ENCODE measurements around the gene SSBP1.

Gene SSBP1

GRCh38 chr7:141701489-141702046 lies 36.6 kb upstream of the SSBP1 start:
- H3K27me3 ChIP-seq (ENCODE audit: insufficient read depth, low read length), result no peaks in the 10 kb centered on the region
- no peaks in the 10 kb centered on the region for H3K36me3 ChIP-seq (ENCODE audit: insufficient read depth, low read length)
- no peak overlapping the region for H2AFZ ChIP-seq (ENCODE audit: low read depth, low read length)
- H3K4me3 ChIP-seq (ENCODE audit: low read length), result peak overlapping the region; percentile 96
- peaks cover 21% of the 10 kb centered on the region for H3K4me1 ChIP-seq (ENCODE audit: insufficient read depth, low read length)
- no peaks in the 10 kb centered on the region for H3K9me3 ChIP-seq (ENCODE audit: low read length)

DNA sequence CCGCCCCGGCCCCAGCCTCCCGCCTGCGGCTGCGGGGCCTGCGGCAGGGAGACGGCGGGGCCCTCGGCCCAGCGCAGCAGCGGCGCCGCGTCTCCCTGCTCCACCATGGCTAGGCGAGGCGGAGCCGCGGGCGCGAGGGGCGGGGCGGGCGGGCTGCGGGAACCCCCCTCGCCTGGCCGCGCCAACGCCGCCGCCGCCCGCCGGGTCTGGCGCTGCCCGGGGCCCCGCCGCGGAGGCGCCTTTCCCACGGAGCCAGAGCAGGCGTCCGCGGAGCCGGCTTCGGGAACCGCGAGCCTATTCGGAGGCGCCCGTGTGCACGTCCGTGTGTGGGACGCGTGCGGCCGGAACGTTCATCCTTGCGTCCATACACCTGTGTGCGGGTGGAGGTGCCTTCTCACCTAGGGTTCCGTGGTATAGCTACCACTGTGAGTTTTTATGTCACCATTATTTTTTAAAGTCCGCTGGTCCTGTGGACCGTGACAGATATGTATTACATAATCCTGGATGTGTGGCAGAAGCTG lies 36.1 kb upstream of the SSBP1 start, which contains the start of gene DENND11:
DENND11 (minus strand) TSS at position 120 of the 521 bp plus-strand sequence; CDS start at position 107, 13 bp downstream.
- no peaks in the 10 kb centered on the region for H3K36me3 ChIP-seq (ENCODE audit: insufficient read depth, low read length)
- H2AFZ ChIP-seq (ENCODE audit: low read depth, low read length), result peak within 1 kb of the TSS; percentile 94
- H3K27me3 ChIP-seq (ENCODE audit: insufficient read depth, low read length), result no peaks in the 10 kb centered on the region
- peak within 1 kb of the TSS; percentile 96 for H3K4me3 ChIP-seq (ENCODE audit: low read length)
- peaks cover 21% of the 10 kb centered on the region for H3K4me1 ChIP-seq (ENCODE audit: insufficient read depth, low read length)
- H3K9me3 ChIP-seq (ENCODE audit: low read length), result no peaks in the 10 kb centered on the region

GRCh38 chr7:141702892-141703291 lies 35.3 kb upstream of the SSBP1 start:
- Histone ChIP-seq H3K36me3 (ENCODE audit: insufficient read depth, low read length) (no peaks in the 10 kb centered on the region), H3K4me1 (ENCODE audit: insufficient read depth, low read length) (peaks cover 21% of the 10 kb centered on the region), H2AFZ (ENCODE audit: low read depth, low read length) (no peak overlapping the region), H3K27me3 (ENCODE audit: insufficient read depth, low read length) (no peaks in the 10 kb centered on the region), H3K4me3 (ENCODE audit: low read length) (peak overlapping the region; percentile 96), H3K9me3 (ENCODE audit: low read length) (no peaks in the 10 kb centered on the region)

- Histone ChIP-seq H3K9me3 (ENCODE audit: low read length) (no peaks in the 10 kb centered on the region), H3K4me1 (ENCODE audit: insufficient read depth, low read length) (peaks cover 21% of the 10 kb centered on the region), H3K36me3 (ENCODE audit: insufficient read depth, low read length) (no peaks in the 10 kb centered on the region), H3K4me3 (ENCODE audit: low read length) (no peak overlapping the region), H2AFZ (ENCODE audit: low read depth, low read length) (no peak overlapping the region), H3K27me3 (ENCODE audit: insufficient read depth, low read length) (no peaks in the 10 kb centered on the region)
Measured at GRCh38 chr7:141704112-141704511, 34.0 kb upstream of the SSBP1 start.

DNA sequence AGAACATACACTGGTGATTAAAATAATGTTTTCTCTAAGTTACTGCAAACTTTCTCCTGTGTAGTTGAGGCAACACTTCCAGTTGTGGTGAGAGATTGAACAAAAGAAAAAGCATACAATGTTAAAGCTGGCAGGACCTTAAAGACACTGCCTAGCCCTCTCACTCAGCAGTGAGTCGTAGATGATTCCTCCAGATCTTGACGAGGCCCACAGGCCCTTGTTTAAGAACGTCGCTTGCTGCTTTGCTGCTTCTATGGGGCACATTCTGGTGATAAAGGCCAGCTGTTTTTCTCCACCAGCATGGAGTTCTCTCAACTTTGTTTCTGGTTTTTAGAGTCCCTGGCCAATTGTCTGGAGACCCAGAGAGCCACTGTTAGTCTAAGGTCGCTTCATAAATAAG lies 33.4 kb upstream of the SSBP1 start:
- Histone ChIP-seq H3K9me3 (ENCODE audit: low read length) (no peaks in the 10 kb centered on the region), H3K4me1 (ENCODE audit: insufficient read depth, low read length) (peaks cover 21% of the 10 kb centered on the region), H2AFZ (ENCODE audit: low read depth, low read length) (no peak overlapping the region), H3K36me3 (ENCODE audit: insufficient read depth, low read length) (no peaks in the 10 kb centered on the region), H3K4me3 (ENCODE audit: low read length) (no peak overlapping the region), H3K27me3 (ENCODE audit: insufficient read depth, low read length) (no peaks in the 10 kb centered on the region)

DNA sequence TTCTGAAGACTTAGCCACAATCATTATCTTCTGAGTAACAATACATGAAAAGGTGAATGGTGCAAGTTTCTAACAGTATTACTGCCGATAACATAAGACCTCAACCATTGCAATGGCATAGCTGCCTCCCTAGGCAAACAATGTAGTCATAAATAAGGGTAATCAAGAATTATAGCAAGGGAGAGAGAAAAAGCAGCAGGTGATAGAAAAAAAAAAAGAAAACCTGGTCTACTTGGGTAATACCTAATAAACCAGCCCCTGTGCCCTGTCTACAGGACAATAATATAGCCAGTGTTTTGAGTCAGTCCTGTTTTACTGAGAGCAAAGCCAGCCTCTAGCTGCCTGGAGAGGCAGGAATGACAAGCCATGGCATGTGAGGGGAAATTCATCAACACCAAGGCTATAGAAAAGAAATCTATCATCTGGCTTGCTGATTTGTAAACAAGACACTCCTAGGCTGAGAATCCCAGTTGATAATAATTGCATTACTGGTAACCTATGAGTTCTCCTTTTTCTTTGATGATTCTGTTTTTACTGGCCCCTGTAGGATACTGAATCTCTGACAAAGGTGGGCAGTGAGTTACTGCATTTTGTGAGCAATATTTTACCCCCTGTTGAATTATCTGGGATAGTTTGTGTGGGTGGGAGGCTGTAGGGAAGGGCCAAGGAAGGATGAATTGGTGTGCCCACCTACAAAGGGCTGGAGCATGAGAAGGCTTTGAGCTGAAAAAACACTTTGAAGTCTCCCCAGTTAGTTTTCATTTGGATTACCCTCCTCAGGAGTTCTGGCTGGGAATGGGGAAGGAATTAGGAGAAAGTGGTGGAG lies 31.7 kb upstream of the SSBP1 start:
- Histone ChIP-seq H3K36me3 (ENCODE audit: insufficient read depth, low read length) (no peaks in the 10 kb centered on the region), H3K4me3 (ENCODE audit: low read length) (no peak overlapping the region), H3K4me1 (ENCODE audit: insufficient read depth, low read length) (peaks cover 7% of the 10 kb centered on the region), H2AFZ (ENCODE audit: low read depth, low read length) (no peak overlapping the region), H3K9me3 (ENCODE audit: low read length) (no peaks in the 10 kb centered on the region), H3K27me3 (ENCODE audit: insufficient read depth, low read length) (no peaks in the 10 kb centered on the region)

GRCh38 chr7:141708351-141708750 lies 29.8 kb upstream of the SSBP1 start, which contains the start of gene WEE2:
Gene WEE2 (plus strand): TSS chr7:141708353. CDS start chr7:141708759, 406 bp downstream.
- no peaks in the 10 kb centered on the region for H3K4me1 ChIP-seq (ENCODE audit: insufficient read depth, low read length)
- H3K4me3 ChIP-seq (ENCODE audit: low read length), result no peak within 1 kb of the TSS
- H3K9me3 ChIP-seq (ENCODE audit: low read length), result no peaks in the 10 kb centered on the region
- H3K27me3 ChIP-seq (ENCODE audit: insufficient read depth, low read length), result no peaks in the 10 kb centered on the region
- H2AFZ ChIP-seq (ENCODE audit: low read depth, low read length), result no peak within 1 kb of the TSS
- no peaks in the 10 kb centered on the region for H3K36me3 ChIP-seq (ENCODE audit: insufficient read depth, low read length)

DNA sequence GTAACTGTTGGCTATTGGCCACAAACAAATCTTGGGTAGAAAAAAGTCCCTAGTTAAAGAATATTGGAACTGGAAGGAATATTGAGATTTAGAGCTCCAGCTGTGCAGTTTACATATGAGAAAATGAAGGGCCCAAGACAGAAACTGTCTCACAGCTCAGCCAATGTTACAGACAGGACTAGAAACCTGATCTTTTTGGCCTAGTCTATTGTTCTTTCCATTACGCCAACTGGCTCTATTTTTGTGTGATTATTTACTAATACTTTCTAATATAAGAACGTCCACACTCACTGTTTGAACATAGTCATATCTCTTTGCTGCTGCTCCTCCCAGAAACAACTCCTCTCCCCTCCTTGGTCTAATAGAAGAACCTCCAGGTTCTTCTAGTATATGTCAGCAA lies 28.8 kb upstream of the SSBP1 start:
- Histone ChIP-seq H3K4me3 (ENCODE audit: low read length) (no peak overlapping the region), H3K9me3 (ENCODE audit: low read length) (no peaks in the 10 kb centered on the region), H3K36me3 (ENCODE audit: insufficient read depth, low read length) (no peaks in the 10 kb centered on the region), H3K27me3 (ENCODE audit: insufficient read depth, low read length) (no peaks in the 10 kb centered on the region), H3K4me1 (ENCODE audit: insufficient read depth, low read length) (no peaks in the 10 kb centered on the region), H2AFZ (ENCODE audit: low read depth, low read length) (no peak overlapping the region)

- Histone ChIP-seq H3K4me1 (ENCODE audit: insufficient read depth, low read length) (no peaks in the 10 kb centered on the region), H3K36me3 (ENCODE audit: insufficient read depth, low read length) (no peaks in the 10 kb centered on the region), H3K4me3 (ENCODE audit: low read length) (no peak overlapping the region), H3K9me3 (ENCODE audit: low read length) (no peaks in the 10 kb centered on the region), H2AFZ (ENCODE audit: low read depth, low read length) (no peak overlapping the region), H3K27me3 (ENCODE audit: insufficient read depth, low read length) (no peaks in the 10 kb centered on the region)
Measured at GRCh38 chr7:141709749-141710148, 28.4 kb upstream of the SSBP1 start.

DNA sequence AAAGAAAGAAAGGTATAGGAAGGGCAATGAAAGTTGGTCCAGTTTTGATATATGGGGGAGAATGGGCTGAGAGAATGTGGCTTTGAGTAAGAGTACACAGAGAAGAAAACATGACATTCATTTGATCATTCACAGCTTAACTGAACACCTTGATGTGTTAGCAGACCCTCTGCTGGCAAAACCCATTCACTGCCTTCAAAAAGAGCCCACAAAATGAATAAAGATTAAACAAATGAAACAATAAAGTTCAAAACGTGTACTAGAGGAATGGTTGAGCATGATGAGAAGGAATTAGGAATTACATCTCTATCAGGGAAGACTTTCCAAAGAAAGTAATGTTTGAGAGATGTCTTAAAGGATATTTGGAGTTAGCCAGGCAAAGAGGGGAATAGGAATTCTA lies 27.9 kb upstream of the SSBP1 start:
- H3K4me1 ChIP-seq (ENCODE audit: insufficient read depth, low read length), result no peaks in the 10 kb centered on the region
- H3K4me3 ChIP-seq (ENCODE audit: low read length), result no peak overlapping the region
- no peaks in the 10 kb centered on the region for H3K36me3 ChIP-seq (ENCODE audit: insufficient read depth, low read length)
- no peaks in the 10 kb centered on the region for H3K27me3 ChIP-seq (ENCODE audit: insufficient read depth, low read length)
- no peak overlapping the region for H2AFZ ChIP-seq (ENCODE audit: low read depth, low read length)
- no peaks in the 10 kb centered on the region for H3K9me3 ChIP-seq (ENCODE audit: low read length)

DNA sequence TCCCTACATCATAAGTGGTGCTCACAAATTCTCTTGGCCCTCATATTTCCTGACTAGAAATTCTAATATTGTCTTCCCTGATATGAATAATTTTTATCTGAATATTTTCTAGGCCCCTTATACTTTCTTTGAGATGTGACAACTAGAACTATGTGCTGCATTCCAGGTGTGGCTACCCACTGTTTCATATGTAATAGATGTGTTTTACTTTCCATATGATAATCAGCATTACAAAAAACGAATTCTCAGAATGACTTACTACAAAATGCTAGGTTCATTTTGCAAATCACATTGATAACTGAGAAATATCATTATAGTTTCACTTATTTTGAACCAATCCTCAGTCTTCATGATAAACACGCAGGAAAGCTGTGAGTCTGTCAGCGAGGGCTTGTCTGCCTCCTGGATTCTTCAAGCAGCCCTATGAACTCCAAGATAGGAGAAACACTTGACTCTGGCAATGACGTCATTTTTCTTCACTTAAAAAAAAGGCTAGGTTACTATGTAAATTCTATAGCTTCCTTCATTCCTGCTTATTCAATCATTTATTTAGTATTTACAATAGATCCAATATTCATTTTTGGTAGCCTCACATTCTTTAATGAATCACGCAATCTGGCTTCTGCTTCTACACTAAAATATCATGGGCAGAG lies 25.4 kb upstream of the SSBP1 start:
- no peaks in the 10 kb centered on the region for H3K36me3 ChIP-seq (ENCODE audit: insufficient read depth, low read length)
- no peak overlapping the region for H2AFZ ChIP-seq (ENCODE audit: low read depth, low read length)
- H3K27me3 ChIP-seq (ENCODE audit: insufficient read depth, low read length), result no peaks in the 10 kb centered on the region
- no peaks in the 10 kb centered on the region for H3K9me3 ChIP-seq (ENCODE audit: low read length)
- no peak overlapping the region for H3K4me3 ChIP-seq (ENCODE audit: low read length)
- H3K4me1 ChIP-seq (ENCODE audit: insufficient read depth, low read length), result no peaks in the 10 kb centered on the region

DNA sequence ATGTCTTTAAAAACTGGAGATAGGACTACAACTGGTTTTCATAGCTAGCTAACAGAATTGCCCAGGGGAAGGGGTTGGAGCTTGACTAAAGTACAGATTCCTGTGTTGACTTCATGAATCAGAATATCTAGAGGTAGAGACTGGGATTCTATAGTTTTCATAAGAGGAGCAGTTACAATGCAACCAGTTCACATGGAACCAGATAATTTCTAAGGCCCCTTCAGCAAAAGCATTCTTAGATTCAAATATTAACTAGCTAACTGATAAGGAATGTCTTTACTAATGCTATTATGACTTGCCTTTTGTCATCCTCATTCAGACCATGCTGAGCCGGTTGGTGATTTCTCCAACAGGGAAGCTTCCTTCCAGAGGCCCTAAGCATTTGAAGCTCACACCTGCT lies 24.3 kb upstream of the SSBP1 start:
- Histone ChIP-seq H3K4me1 (ENCODE audit: insufficient read depth, low read length) (no peaks in the 10 kb centered on the region), H3K9me3 (ENCODE audit: low read length) (no peaks in the 10 kb centered on the region), H3K36me3 (ENCODE audit: insufficient read depth, low read length) (no peaks in the 10 kb centered on the region), H3K4me3 (ENCODE audit: low read length) (no peak overlapping the region), H2AFZ (ENCODE audit: low read depth, low read length) (no peak overlapping the region), H3K27me3 (ENCODE audit: insufficient read depth, low read length) (no peaks in the 10 kb centered on the region)

DNA sequence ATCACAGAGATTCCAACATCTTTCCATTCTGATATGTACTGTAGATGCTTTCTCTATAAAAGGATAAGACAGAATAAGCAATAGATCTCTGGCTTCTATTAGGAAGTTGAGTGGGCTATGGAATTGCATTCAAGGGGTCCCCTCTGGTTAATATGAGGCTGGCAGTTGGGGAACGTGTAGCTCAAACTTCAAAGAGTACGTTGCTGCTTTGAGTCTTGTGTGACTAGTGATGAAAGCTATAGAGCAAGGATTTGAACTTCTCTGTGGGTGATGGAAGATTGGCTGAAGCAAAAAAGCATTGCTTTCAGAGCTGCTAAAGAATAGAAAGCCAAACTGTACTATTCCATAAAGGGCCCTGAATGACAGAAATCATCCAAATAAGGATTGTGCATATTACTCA lies 23.6 kb upstream of the SSBP1 start:
- no peaks in the 10 kb centered on the region for H3K9me3 ChIP-seq (ENCODE audit: low read length)
- H3K36me3 ChIP-seq (ENCODE audit: insufficient read depth, low read length), result no peaks in the 10 kb centered on the region
- H3K27me3 ChIP-seq (ENCODE audit: insufficient read depth, low read length), result no peaks in the 10 kb centered on the region
- H2AFZ ChIP-seq (ENCODE audit: low read depth, low read length), result no peak overlapping the region
- no peaks in the 10 kb centered on the region for H3K4me1 ChIP-seq (ENCODE audit: insufficient read depth, low read length)
- H3K4me3 ChIP-seq (ENCODE audit: low read length), result no peak overlapping the region
